Measurements from ENCODE around the gene ARHGEF18. TPM values are rescaled to one million over a fixed set of nuclear protein-coding genes. Genes with fewer than 3 reads are reported as not detected.

The ARHGEF18 gene
- total RNA-seq, 1 experiment from 2014 or later: 38.3 TPM

- no peak overlapping the region for H3K4me3 Mint-ChIP-seq
- Histone ChIP-seq H4K5ac (ENCODE audit: insufficient read length, low read depth, low read length) (no peak overlapping the region), H3K18ac (ENCODE audit: insufficient read length, low read depth, low read length) (no peak overlapping the region), H3K23ac (ENCODE audit: insufficient read length, low read depth, low read length) (no peak overlapping the region), H2BK20ac (ENCODE audit: low read depth, low read length, poor library complexity, severe bottlenecking) (no peak overlapping the region), H3K9ac (ENCODE audit: extremely low read depth, insufficient read length, low read length) (no peak overlapping the region), H4K91ac (ENCODE audit: insufficient read length, low read depth, low read length) (no peak overlapping the region), H3K56ac (ENCODE audit: insufficient read length, low read depth, low read length) (no peak overlapping the region), H3K4me1 (ENCODE audit: insufficient read depth, low read length) (no peaks in the 10 kb centered on the region), H3T11ph (ENCODE audit: low read length) (no peak overlapping the region), H2BK5ac (ENCODE audit: insufficient read length, low read length) (no peak overlapping the region), H3K79me2 (ENCODE audit: insufficient read depth, low read length) (no peaks in the 10 kb centered on the region), H2BK120ac (ENCODE audit: low read depth, low read length, poor library complexity, severe bottlenecking) (no peak overlapping the region), H3K14ac (ENCODE audit: insufficient read depth, low read length) (no peak overlapping the region; the same call in 1 of the 2 replicates), H2AK5ac (ENCODE audit: insufficient read length, low read length) (no peak overlapping the region), H3K27ac (ENCODE audit: insufficient read length, low read depth, low read length) (no peak overlapping the region), H2BK15ac (ENCODE audit: low read depth, low read length) (no peak overlapping the region), H3K4ac (ENCODE audit: low read depth, low read length) (no peak overlapping the region), H3K23me2 (ENCODE audit: insufficient read length, low read depth, low read length, poor library complexity, severe bottlenecking) (no peaks in the 10 kb centered on the region), H3K4me2 (ENCODE audit: insufficient read depth, insufficient read length, low read length) (no peak overlapping the region), H2BK12ac (ENCODE audit: insufficient read length, low read depth, low read length) (no peak overlapping the region), H3K9me3 (ENCODE audit: control insufficient read depth, low read depth, low read length) (no peaks in the 10 kb centered on the region), H4K8ac (replicated peaks; ENCODE audit: insufficient read length, low read depth, low read length) (no peak overlapping the region), H3K79me1 (ENCODE audit: insufficient read depth, low read depth, low read length, poor library complexity, severe bottlenecking) (no peaks in the 10 kb centered on the region), H4K20me1 (ENCODE audit: control insufficient read depth, insufficient read depth, insufficient read length) (no peaks in the 10 kb centered on the region), H3K27me3 (ENCODE audit: insufficient read depth, low read length) (no peaks in the 10 kb centered on the region), H2AFZ (ENCODE audit: low read length) (no peak overlapping the region)
- H3K27me3 Mint-ChIP-seq (ENCODE audit: low read depth): peaks cover 21% of the 10 kb centered on the region
- DNase-seq: no peak
- peaks cover 0 to 5% (median 0%) of the 10 kb centered on the region in 3 experiments; a peak in 2 of 7 replicates for H3K36me3 Mint-ChIP-seq (ENCODE audit: insufficient read depth in 1 of 3, low read depth in 3 of 3)
- H3K9me3 Mint-ChIP-seq: peaks cover 14 to 22% of the 10 kb centered on the region in 2 experiments
- TF ChIP-seq, protein P1, sequence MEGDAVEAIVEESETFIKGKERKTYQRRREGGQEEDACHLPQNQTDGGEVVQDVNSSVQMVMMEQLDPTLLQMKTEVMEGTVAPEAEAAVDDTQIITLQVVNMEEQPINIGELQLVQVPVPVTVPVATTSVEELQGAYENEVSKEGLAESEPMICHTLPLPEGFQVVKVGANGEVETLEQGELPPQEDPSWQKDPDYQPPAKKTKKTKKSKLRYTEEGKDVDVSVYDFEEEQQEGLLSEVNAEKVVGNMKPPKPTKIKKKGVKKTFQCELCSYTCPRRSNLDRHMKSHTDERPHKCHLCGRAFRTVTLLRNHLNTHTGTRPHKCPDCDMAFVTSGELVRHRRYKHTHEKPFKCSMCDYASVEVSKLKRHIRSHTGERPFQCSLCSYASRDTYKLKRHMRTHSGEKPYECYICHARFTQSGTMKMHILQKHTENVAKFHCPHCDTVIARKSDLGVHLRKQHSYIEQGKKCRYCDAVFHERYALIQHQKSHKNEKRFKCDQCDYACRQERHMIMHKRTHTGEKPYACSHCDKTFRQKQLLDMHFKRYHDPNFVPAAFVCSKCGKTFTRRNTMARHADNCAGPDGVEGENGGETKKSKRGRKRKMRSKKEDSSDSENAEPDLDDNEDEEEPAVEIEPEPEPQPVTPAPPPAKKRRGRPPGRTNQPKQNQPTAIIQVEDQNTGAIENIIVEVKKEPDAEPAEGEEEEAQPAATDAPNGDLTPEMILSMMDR (conservative IDR thresholded peaks at IDR 0.05): no peak
- no CpG with 5 or more reads among the region's 13 CpGs for WGBS (ENCODE audit: extremely low coverage, insufficient read length, low lambda C conversion rate)
- no peak overlapping the region; a peak in 1 of 7 replicates for H3K27ac Mint-ChIP-seq
- no peaks in the 10 kb centered on the region for H3K4me1 Mint-ChIP-seq
Measured at GRCh38 chr19:7355151-7355820, 6.5 kb downstream of the ARHGEF18 start.

Data from H9 (cell line).